ENCODE measurements around the gene SYNE2. TPM values are rescaled to one million over a fixed set of nuclear protein-coding genes. Genes with fewer than 3 reads are reported as not detected.
A peak's percentile ranks its signal among the peaks of the same experiment; 100 is the strongest.

The SYNE2 gene
- total and polyA plus RNA-seq, 4 donors: 12.0 to 79.9 (median 19.5) TPM

DNA sequence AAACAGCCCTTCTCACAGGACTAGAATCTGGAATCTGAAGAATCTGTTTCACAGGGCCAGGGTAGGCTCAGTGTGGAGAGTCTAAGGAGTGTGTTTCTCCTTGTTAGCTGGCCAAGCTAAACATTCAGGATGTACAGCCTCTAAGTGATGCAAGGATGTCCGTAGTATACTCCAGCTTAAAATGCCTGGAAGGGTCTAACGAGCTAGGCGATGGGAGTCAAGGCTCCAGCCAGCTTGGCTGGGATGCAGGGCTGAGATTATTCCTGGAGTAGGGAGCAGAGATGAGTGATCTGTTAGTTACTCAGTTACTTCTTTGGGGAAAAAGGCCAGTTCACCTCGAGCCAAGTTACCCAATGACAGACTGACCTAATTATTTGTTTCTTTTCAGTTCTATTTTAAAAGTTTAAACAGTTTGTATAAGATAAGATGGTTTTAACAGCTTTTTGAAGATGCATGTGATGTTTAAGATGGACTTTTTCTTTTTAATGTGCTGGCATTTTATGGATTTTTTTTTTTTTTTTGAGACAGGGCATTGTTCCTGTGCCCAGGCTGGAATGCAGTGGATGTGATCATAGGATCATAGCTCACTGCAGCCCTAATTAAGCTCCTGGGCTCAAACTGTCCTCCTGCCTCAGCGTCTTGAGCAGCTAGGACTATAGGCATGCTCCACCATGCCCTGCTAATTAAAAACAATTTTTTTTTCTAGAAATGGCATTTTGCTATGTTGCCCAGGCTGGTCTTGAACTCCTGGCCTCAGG, 41.1 kb downstream of the SYNE2 start:
- DNase-seq (ENCODE audit: low spot score): no peak
- TF ChIP-seq YY1 (IDR thresholded peaks at IDR 0.05) (peak; percentile 9), EGR1 (IDR thresholded peaks at IDR 0.05; ENCODE audit: low read depth in 2 of 2) (no peak), RXRA (IDR thresholded peaks at IDR 0.05) (peak; percentile 24 to 61), HNF4A (conservative IDR thresholded peaks at IDR 0.05) (peak; percentile 35 to 53), NR2F2 (IDR thresholded peaks at IDR 0.05) (no peak), RAD21 (IDR thresholded peaks at IDR 0.05) (peak in 1 of 2 donors; percentile 28), JUND (IDR thresholded peaks at IDR 0.05) (peak in 1 of 2 donors; percentile 56)
- TF ChIP-seq, protein P1, sequence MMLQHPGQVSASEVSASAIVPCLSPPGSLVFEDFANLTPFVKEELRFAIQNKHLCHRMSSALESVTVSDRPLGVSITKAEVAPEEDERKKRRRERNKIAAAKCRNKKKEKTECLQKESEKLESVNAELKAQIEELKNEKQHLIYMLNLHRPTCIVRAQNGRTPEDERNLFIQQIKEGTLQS (IDR thresholded peaks at IDR 0.05): no peak
- no peaks in the 10 kb centered on the region for H3K27me3 ChIP-seq (ENCODE audit: control insufficient read depth in 4 of 4, insufficient read depth in 4 of 4, low read length in 3 of 4)
- no peaks in the 10 kb centered on the region for H3K9me3 ChIP-seq (ENCODE audit: control insufficient read depth in 4 of 4, low read length in 3 of 4)
- 32% methylated on average over 5 of the region's 5 CpGs for WGBS
- H3K4me3 ChIP-seq (ENCODE audit: low read depth in 1 of 3, low read length in 3 of 3): no peak overlapping the region
- H3K36me3 ChIP-seq (ENCODE audit: control insufficient read depth in 4 of 4, insufficient read depth in 3 of 4, low read depth in 1 of 4, low read length in 3 of 4): no peaks in the 10 kb centered on the region
- H3K4me1 ChIP-seq (ENCODE audit: control insufficient read depth in 4 of 4, insufficient read depth in 4 of 4, low read length in 3 of 4): peaks cover 17 to 47% (median 38%) of the 10 kb centered on the region in 4 donors
- no peak overlapping the region for H3K9ac ChIP-seq (ENCODE audit: low read depth in 1 of 2, low read length in 2 of 2)
- peak overlapping the region; percentile 47 to 53 for H3K27ac ChIP-seq (ENCODE audit: low read depth in 1 of 2, low read length in 2 of 2)

DNA sequence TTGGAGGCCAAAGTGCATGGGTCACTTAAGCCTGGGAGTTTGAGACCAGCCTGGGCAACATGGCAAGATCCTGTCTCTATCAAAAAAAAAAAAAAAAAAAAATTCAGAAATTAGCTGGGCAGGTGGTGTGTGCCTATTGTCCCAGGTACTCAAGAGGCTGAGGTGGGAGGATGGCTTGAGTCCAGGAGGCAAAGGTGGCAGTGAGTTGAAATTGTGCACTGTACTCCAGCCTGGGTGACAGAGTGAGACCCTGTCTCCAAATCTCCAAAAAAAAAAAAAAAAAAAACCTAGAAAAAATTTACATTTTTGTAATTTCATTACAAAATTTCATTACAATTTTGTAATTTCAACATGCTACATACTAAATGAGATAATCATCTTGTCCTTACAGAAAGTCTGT, 42.7 kb downstream of the SYNE2 start:
- Histone ChIP-seq H3K4me1 (ENCODE audit: control insufficient read depth in 4 of 4, insufficient read depth in 4 of 4, low read length in 3 of 4) (peaks cover 15 to 45% (median 36%) of the 10 kb centered on the region in 4 donors), H3K4me3 (ENCODE audit: low read depth in 1 of 3, low read length in 3 of 3) (no peak overlapping the region), H3K36me3 (ENCODE audit: control insufficient read depth in 4 of 4, insufficient read depth in 3 of 4, low read depth in 1 of 4, low read length in 3 of 4) (no peaks in the 10 kb centered on the region), H3K27ac (ENCODE audit: low read depth in 1 of 2, low read length in 2 of 2) (no peak overlapping the region), H3K9ac (ENCODE audit: low read depth in 1 of 2, low read length in 2 of 2) (no peak overlapping the region), H3K27me3 (ENCODE audit: control insufficient read depth in 4 of 4, insufficient read depth in 4 of 4, low read length in 3 of 4) (no peaks in the 10 kb centered on the region), H3K9me3 (ENCODE audit: control insufficient read depth in 4 of 4, low read length in 3 of 4) (no peaks in the 10 kb centered on the region)
- TF ChIP-seq TAF1 (conservative IDR thresholded peaks at IDR 0.05): no peak
- peak in 1 of 2 donors; percentile 21 for TF ChIP-seq HNF4A (conservative IDR thresholded peaks at IDR 0.05)
- no peak for DNase-seq (ENCODE audit: low spot score)

DNA sequence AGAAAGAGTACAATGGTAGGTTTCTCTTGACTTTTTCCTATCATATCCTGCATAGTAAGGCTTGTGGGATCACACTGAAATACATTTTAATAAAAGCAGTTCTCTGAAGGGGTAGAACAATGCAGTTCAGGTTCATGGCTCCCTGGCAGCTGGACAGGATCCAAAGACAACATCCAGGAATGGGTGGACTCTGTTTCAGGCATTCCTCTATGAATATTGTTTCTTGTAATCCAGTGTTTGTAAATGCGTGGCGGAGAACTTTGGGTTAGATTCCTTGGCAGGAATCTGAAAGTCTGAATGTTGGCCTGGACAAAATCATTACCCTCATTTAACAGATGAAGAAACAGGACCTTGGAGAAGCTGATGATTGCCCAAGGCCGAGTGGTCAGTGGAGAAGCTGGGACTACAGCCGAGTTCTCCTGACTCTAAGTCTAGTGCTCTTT, 43.5 kb downstream of the SYNE2 start:
- Histone ChIP-seq H3K9me3 (ENCODE audit: control insufficient read depth in 4 of 4, low read length in 3 of 4) (no peaks in the 10 kb centered on the region), H3K36me3 (ENCODE audit: control insufficient read depth in 4 of 4, insufficient read depth in 3 of 4, low read depth in 1 of 4, low read length in 3 of 4) (no peaks in the 10 kb centered on the region), H3K4me3 (ENCODE audit: low read depth in 1 of 3, low read length in 3 of 3) (no peak overlapping the region), H3K4me1 (ENCODE audit: control insufficient read depth in 4 of 4, insufficient read depth in 4 of 4, low read length in 3 of 4) (peaks cover 12 to 37% (median 31%) of the 10 kb centered on the region in 4 donors), H3K27me3 (ENCODE audit: control insufficient read depth in 4 of 4, insufficient read depth in 4 of 4, low read length in 3 of 4) (no peaks in the 10 kb centered on the region), H3K27ac (ENCODE audit: low read depth in 1 of 2, low read length in 2 of 2) (peak overlapping the region; percentile 41 to 56), H3K9ac (ENCODE audit: low read depth in 1 of 2, low read length in 2 of 2) (no peak overlapping the region)
- TF ChIP-seq FOXA1 (IDR thresholded peaks at IDR 0.05) (peak; percentile 9), NR2F2 (IDR thresholded peaks at IDR 0.05) (peak; percentile 72), SP1 (IDR thresholded peaks at IDR 0.05) (peak; percentile 25), FOXA2 (IDR thresholded peaks at IDR 0.05) (peak; percentile 13), HNF4A (conservative IDR thresholded peaks at IDR 0.05) (peak in 1 of 2 donors; percentile 38), RXRA (IDR thresholded peaks at IDR 0.05) (peak in 1 of 2 donors; percentile 47), GABPA (IDR thresholded peaks at IDR 0.05 in 1 of 2, conservative IDR thresholded peaks at IDR 0.05 in 1 of 2) (no peak), TAF1 (conservative IDR thresholded peaks at IDR 0.05) (no peak), RAD21 (IDR thresholded peaks at IDR 0.05) (peak in 1 of 2 donors; percentile 29), YY1 (IDR thresholded peaks at IDR 0.05) (peak; percentile 68), JUND (IDR thresholded peaks at IDR 0.05) (peak; percentile 31 to 33)
- TF ChIP-seq, protein P2, sequence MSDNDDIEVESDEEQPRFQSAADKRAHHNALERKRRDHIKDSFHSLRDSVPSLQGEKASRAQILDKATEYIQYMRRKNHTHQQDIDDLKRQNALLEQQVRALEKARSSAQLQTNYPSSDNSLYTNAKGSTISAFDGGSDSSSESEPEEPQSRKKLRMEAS (IDR thresholded peaks at IDR 0.05): no peak
- TF ChIP-seq, protein P3, sequence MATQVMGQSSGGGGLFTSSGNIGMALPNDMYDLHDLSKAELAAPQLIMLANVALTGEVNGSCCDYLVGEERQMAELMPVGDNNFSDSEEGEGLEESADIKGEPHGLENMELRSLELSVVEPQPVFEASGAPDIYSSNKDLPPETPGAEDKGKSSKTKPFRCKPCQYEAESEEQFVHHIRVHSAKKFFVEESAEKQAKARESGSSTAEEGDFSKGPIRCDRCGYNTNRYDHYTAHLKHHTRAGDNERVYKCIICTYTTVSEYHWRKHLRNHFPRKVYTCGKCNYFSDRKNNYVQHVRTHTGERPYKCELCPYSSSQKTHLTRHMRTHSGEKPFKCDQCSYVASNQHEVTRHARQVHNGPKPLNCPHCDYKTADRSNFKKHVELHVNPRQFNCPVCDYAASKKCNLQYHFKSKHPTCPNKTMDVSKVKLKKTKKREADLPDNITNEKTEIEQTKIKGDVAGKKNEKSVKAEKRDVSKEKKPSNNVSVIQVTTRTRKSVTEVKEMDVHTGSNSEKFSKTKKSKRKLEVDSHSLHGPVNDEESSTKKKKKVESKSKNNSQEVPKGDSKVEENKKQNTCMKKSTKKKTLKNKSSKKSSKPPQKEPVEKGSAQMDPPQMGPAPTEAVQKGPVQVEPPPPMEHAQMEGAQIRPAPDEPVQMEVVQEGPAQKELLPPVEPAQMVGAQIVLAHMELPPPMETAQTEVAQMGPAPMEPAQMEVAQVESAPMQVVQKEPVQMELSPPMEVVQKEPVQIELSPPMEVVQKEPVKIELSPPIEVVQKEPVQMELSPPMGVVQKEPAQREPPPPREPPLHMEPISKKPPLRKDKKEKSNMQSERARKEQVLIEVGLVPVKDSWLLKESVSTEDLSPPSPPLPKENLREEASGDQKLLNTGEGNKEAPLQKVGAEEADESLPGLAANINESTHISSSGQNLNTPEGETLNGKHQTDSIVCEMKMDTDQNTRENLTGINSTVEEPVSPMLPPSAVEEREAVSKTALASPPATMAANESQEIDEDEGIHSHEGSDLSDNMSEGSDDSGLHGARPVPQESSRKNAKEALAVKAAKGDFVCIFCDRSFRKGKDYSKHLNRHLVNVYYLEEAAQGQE (IDR thresholded peaks at IDR 0.05): peak; percentile 16
- TF ChIP-seq, protein P1 (IDR thresholded peaks at IDR 0.05): no peak
- no peak for DNase-seq (ENCODE audit: low spot score)
- WGBS: 26% methylated on average over 4 of the region's 4 CpGs

Data from liver (tissue), 9 donors.